Measurements from ENCODE around the gene ANGPT4. TPM values are rescaled to one million over a fixed set of nuclear protein-coding genes. Genes with fewer than 3 reads are reported as not detected.
"Not testable (repeated sequence)": the region's sequence is repeated elsewhere in the genome, so short reads cannot be mapped to it uniquely, and the experiment has no call there.

Gene ANGPT4
- total and polyA plus RNA-seq, 8 donors = 0.03 to 0.34 (median 0.18) TPM; not detected in 4

DNA sequence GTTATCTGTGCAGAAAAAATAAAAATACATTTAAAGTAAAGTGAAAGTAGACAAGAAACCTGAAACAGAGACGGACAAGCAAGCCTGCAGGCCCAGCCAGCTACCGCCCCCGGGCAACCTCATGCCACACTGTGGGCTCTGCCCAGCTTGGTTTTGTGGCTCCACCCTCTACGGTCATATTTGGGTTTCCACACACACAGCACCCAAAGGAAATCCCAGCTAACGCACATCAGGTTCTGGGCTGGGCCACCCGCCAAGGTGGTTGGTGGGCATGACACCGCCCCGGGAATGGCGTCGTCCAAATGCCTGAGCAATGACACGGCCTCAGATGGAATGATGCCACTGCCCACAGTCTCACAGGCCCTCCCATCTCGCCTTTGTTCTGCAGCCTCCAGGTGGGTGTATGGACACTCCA is 59.8 kb downstream of the ANGPT4 start:
- no peaks in the 10 kb centered on the region for H3K4me1 ChIP-seq
- H3K27me3 ChIP-seq = no peaks in the 10 kb centered on the region
- FAIRE-seq (no peak), ATAC-seq (peak; percentile 21 to 88 (median 65)), DNase-seq (peak in 1 of 6 donors; percentile 29)
- intact Hi-C loops (cut with DNase I) = no loop called here
- H3K9me3 ChIP-seq = no peaks in the 10 kb centered on the region
- WGBS, 2 donors = 58 to 70% methylated on average over 12 of the region's 12 CpGs
- H3K36me3 ChIP-seq = no peaks in the 10 kb centered on the region
- H3K27ac ChIP-seq = no peak overlapping the region
- TF ChIP-seq, protein P1, sequence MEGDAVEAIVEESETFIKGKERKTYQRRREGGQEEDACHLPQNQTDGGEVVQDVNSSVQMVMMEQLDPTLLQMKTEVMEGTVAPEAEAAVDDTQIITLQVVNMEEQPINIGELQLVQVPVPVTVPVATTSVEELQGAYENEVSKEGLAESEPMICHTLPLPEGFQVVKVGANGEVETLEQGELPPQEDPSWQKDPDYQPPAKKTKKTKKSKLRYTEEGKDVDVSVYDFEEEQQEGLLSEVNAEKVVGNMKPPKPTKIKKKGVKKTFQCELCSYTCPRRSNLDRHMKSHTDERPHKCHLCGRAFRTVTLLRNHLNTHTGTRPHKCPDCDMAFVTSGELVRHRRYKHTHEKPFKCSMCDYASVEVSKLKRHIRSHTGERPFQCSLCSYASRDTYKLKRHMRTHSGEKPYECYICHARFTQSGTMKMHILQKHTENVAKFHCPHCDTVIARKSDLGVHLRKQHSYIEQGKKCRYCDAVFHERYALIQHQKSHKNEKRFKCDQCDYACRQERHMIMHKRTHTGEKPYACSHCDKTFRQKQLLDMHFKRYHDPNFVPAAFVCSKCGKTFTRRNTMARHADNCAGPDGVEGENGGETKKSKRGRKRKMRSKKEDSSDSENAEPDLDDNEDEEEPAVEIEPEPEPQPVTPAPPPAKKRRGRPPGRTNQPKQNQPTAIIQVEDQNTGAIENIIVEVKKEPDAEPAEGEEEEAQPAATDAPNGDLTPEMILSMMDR (IDR thresholded peaks at IDR 0.05) = no peak
- no peak overlapping the region for H3K4me3 ChIP-seq

- no peak for FAIRE-seq
- H3K27me3 ChIP-seq = no peaks in the 10 kb centered on the region
- no peak overlapping the region for H3K4me3 ChIP-seq
- TF ChIP-seq, protein P1 (IDR thresholded peaks at IDR 0.05) = no peak
- H3K4me1 ChIP-seq = no peaks in the 10 kb centered on the region
- H3K27ac ChIP-seq = no peak overlapping the region
- no peaks in the 10 kb centered on the region for H3K9me3 ChIP-seq
- WGBS, 2 donors = 71 to 84% methylated on average over 10 to 11 of the region's 11 CpGs
- intact Hi-C loops (cut with DNase I) = no loop called here
- no peaks in the 10 kb centered on the region for H3K36me3 ChIP-seq
- no peak for DNase-seq
- ATAC-seq = no peak
Measured at GRCh38 chr20:855466-856360, 60.4 kb downstream of the ANGPT4 start.

- H3K4me1 ChIP-seq = no peaks in the 10 kb centered on the region
- intact Hi-C loops (cut with DNase I) = no loop called here
- H3K4me3 ChIP-seq = no peak overlapping the region
- WGBS, 2 donors = 62 to 64% methylated on average over 6 of the region's 6 CpGs
- no peak overlapping the region for H3K27ac ChIP-seq
- H3K9me3 ChIP-seq = no peaks in the 10 kb centered on the region
- no peaks in the 10 kb centered on the region for H3K36me3 ChIP-seq
- DNase-seq (no peak), FAIRE-seq (no peak), ATAC-seq (no peak)
- TF ChIP-seq, protein P1 (IDR thresholded peaks at IDR 0.05) = no peak
- H3K27me3 ChIP-seq = no peaks in the 10 kb centered on the region
Measured at GRCh38 chr20:854601-855000, 61.5 kb downstream of the ANGPT4 start.

- Histone ChIP-seq H3K27me3 (no peaks in the 10 kb centered on the region), H3K36me3 (no peaks in the 10 kb centered on the region), H3K27ac (no peak overlapping the region), H3K4me3 (no peak overlapping the region), H3K9me3 (no peaks in the 10 kb centered on the region), H3K4me1 (no peaks in the 10 kb centered on the region)
- no peak for FAIRE-seq
- intact Hi-C loops (cut with DNase I) = no loop called here
- TF ChIP-seq, protein P1 (IDR thresholded peaks at IDR 0.05) = no peak
- DNase-seq = no peak
- 92 to 96% methylated on average over 4 of the region's 4 CpGs for WGBS, 2 donors
- ATAC-seq = no peak
Measured at GRCh38 chr20:853406-853996, 62.6 kb downstream of the ANGPT4 start.

- DNase-seq; H3K4me3 ChIP-seq; H3K27me3 ChIP-seq; ATAC-seq; H3K36me3 ChIP-seq; H3K9me3 ChIP-seq; H3K4me1 ChIP-seq; FAIRE-seq; intact Hi-C loops (cut with DNase I); H3K27ac ChIP-seq: not testable (repeated sequence)
- WGBS, 2 donors = 91% methylated on average over 8 of the region's 8 CpGs
Measured at GRCh38 chr20:848731-849130, 67.4 kb downstream of the ANGPT4 start.

Data from pancreas (tissue), 10 donors.